Testis (tissue), 3 donors: Measurements from ENCODE around the gene DFFA. TPM values are rescaled to one million over a fixed set of nuclear protein-coding genes. Genes with fewer than 3 reads are reported as not detected.
"Not testable (repeated sequence)": the region's sequence is repeated elsewhere in the genome, so short reads cannot be mapped to it uniquely, and the experiment has no call there.

Experiments used
- DNase-seq: peaks from one replicate; pipeline ENCODE4 v3.0.0-alpha.2; 2019
- H3K27ac ChIP-seq, 2 donors: fragments of 200-600 bp; sonication (generic); one replicate each; pipeline ENCODE4 v1.5.1; 2019
- H3K27me3 ChIP-seq: fragments of 200-600 bp; sonication (generic); one replicate; pipeline ENCODE4 v1.5.1; 2019
- H3K36me3 ChIP-seq: fragments of 200-600 bp; sonication (generic); one replicate; pipeline ENCODE4 v1.5.1; 2017; ENCODE audit warnings: low read depth; ENCODE audit errors: missing control alignments
- H3K4me1 ChIP-seq: fragments of 200-600 bp; sonication (generic); one replicate; pipeline ENCODE4 v1.5.1; 2019
- H3K4me3 ChIP-seq, 2 donors: fragments of 200-600 bp; sonication (generic); one replicate each; pipeline ENCODE4 v1.5.1; 2017 to 2019
- H3K9me3 ChIP-seq: fragments of 200-600 bp; sonication (generic); one replicate; pipeline ENCODE4 v1.5.1; 2017
- CTCF ChIP-seq, 3 experiments: fragments of 450-650 bp in 2 of 3; fragments of 200-600 bp in 1 of 3; sonication (generic) in 1 of 3; IDR thresholded peaks; one replicate each; pipeline ENCODE4 v1.5.1; 2016 to 2019; ENCODE audit warnings: antibody characterized with exemption in 3 of 3, mild to moderate bottlenecking in 2 of 3, moderate library complexity in 1 of 3
- POLR2A ChIP-seq: fragments of 450-650 bp; IDR thresholded peaks from one replicate; pipeline ENCODE4 v1.6.1; 2017; ENCODE audit warnings: antibody characterized with exemption, mild to moderate bottlenecking, moderate library complexity
- WGBS, 2 donors: methylation state at CpG; one replicate each; pipeline ENCODE4 v1.1.5; 2018; 5-methylcytosine and 5-hydroxymethylcytosine counted together
- intact Hi-C: fragments of 100-400 bp; cut with DNase I; formaldehyde crosslinking; loops from one replicate; pipeline ENCODE4 v1.15.1; 2023; ENCODE audit warnings: low total_unique reads
- polyA plus RNA-seq: library from polyadenylated mRNA; stranded (reverse); fragments of 350-450 nt; fragmentation: Illumina TruSeq; extraction: RNeasy Lipid Tissue Mini Kit (QIAGEN cat#74804); gene quantifications from one replicate; pipeline ENCODE4 v1.2.3, GENCODE V29; 2014; ENCODE audit warnings: low read depth, low replicate concordance; ENCODE audit not compliant: insufficient read depth
- total RNA-seq, 2 donors: library from RNA; depleted of rRNA; stranded (reverse); fragments of >200 nt; gene quantifications; one replicate each; pipeline ENCODE4 v1.2.3, GENCODE V29; 2016

DFFA gene
- total and polyA plus RNA-seq, 3 donors from 2014 or later = 27.3 to 34.9 (median 31.1) TPM

- TF ChIP-seq POLR2A (no peak), CTCF (IDR thresholded peaks at IDR 0.05) (no peak)
- Histone ChIP-seq H3K36me3 (no peaks in the 10 kb centered on the region), H3K27ac (no peak overlapping the region), H3K4me3 (no peak overlapping the region), H3K4me1 (no peaks in the 10 kb centered on the region), H3K27me3 (no peaks in the 10 kb centered on the region), H3K9me3 (no peaks in the 10 kb centered on the region)
- WGBS, 2 donors = 91% methylated on average over 15 of the region's 15 CpGs
- intact Hi-C loops = no loop called here
- no peak for DNase-seq
These were observed 53.0 kb downstream of the DFFA start for GRCh38 chr1:10419351-10419750.

GRCh38 chr1:10418741-10419140, 53.6 kb downstream of the DFFA start:
- H3K36me3 ChIP-seq, H3K4me1 ChIP-seq, intact Hi-C loops, H3K27ac ChIP-seq, DNase-seq, H3K27me3 ChIP-seq, H3K4me3 ChIP-seq, H3K9me3 ChIP-seq: not testable (repeated sequence)
- 92 to 93% methylated on average over 8 of the region's 8 CpGs for WGBS, 2 donors

GRCh38 chr1:10415967-10416366, 56.4 kb downstream of the DFFA start:
- DNase-seq, H3K27ac ChIP-seq, H3K4me3 ChIP-seq, intact Hi-C loops, H3K4me1 ChIP-seq, H3K36me3 ChIP-seq, H3K9me3 ChIP-seq, H3K27me3 ChIP-seq: not testable (repeated sequence)
- 98% methylated on average over 1 of the region's 1 CpG for whole genome bisulfite sequencing, 2 donors

GRCh38 chr1:10415211-10415930, 57.0 kb downstream of the DFFA start:
- H3K36me3 ChIP-seq = no peaks in the 10 kb centered on the region
- H3K4me1 ChIP-seq = no peaks in the 10 kb centered on the region
- TF ChIP-seq CTCF (IDR thresholded peaks at IDR 0.05) = no peak
- no peak for TF ChIP-seq POLR2A
- WGBS, 2 donors = 85 to 92% methylated on average over 6 of the region's 6 CpGs
- H3K27me3 ChIP-seq = no peaks in the 10 kb centered on the region
- intact Hi-C loops = no loop called here
- peak overlapping the region in 1 of 2 donors; percentile 7 for H3K27ac ChIP-seq
- H3K9me3 ChIP-seq = no peaks in the 10 kb centered on the region
- no peak overlapping the region for H3K4me3 ChIP-seq
- no peak for DNase-seq

GRCh38 chr1:10407201-10407600, 65.1 kb downstream of the DFFA start:
- WGBS, 2 donors = 75 to 90% methylated on average over 2 of the region's 2 CpGs
- DNase-seq = no peak
- Histone ChIP-seq H3K9me3 (no peaks in the 10 kb centered on the region), H3K27ac (no peak overlapping the region), H3K36me3 (no peaks in the 10 kb centered on the region), H3K4me1 (no peaks in the 10 kb centered on the region), H3K4me3 (no peak overlapping the region), H3K27me3 (no peaks in the 10 kb centered on the region)
- TF ChIP-seq CTCF (IDR thresholded peaks at IDR 0.05) = no peak
- TF ChIP-seq POLR2A = no peak
- intact Hi-C loops = no loop called here

Other genes starting within 250 kb of the DFFA start
- gene PGD, start 73.5 kb downstream of the DFFA start, total RNA-seq = 100 to 1,000 TPM; 209 to 241 TPM
- gene PGD, start 73.5 kb downstream of the DFFA start, polyA plus RNA-seq = 208 TPM
- gene CENPS, start 42.1 kb downstream of the DFFA start, total RNA-seq = 10 to 100 TPM; 26.4 to 49.6 TPM
- gene CENPS, start 42.1 kb downstream of the DFFA start, polyA plus RNA-seq = 125 TPM
- 1 to 10 TPM in 1 of 2 donors, under 1 TPM in 1; 0.62 to 1.4 TPM for gene CORT, start 22.5 kb downstream of the DFFA start, total RNA-seq
- 0.98 TPM for gene CORT, start 22.5 kb downstream of the DFFA start, polyA plus RNA-seq
- 10 to 100 TPM; 30.3 to 39.8 TPM for gene PEX14, start 2.4 kb upstream of the DFFA start, total RNA-seq
- 28.6 TPM for gene PEX14, start 2.4 kb upstream of the DFFA start, polyA plus RNA-seq